Fibroblast of lung (primary cell): ENCODE data around the gene ATRNL1. TPM values are rescaled to one million over a fixed set of nuclear protein-coding genes. Genes with fewer than 3 reads are reported as not detected.
"Not testable (repeated sequence)": the region's sequence is repeated elsewhere in the genome, so short reads cannot be mapped to it uniquely, and the experiment has no call there.

Experiments
- DNase-seq, 2 donors: peaks; one replicate each; pipeline versions ENCODE4 v3.0.0 to v3.0.0-alpha.2; 2010; ENCODE audit warnings: low read depth in 2 of 2
- H2AFZ ChIP-seq: 2 replicates; pipeline ENCODE4 v1.5.1; 2012; ENCODE audit warnings: low read length, control low read depth, inconsistent platforms
- H3K27ac ChIP-seq: 2 replicates; pipeline ENCODE4 v1.5.1; 2011; ENCODE audit warnings: low read length, control low read depth; ENCODE audit not compliant: insufficient read depth
- H3K27me3 ChIP-seq: 2 replicates; pipeline ENCODE4 v1.5.1; 2011; ENCODE audit warnings: mild to moderate bottlenecking, low read length; ENCODE audit not compliant: control insufficient read depth, insufficient read depth
- H3K36me3 ChIP-seq: 2 replicates; pipeline ENCODE4 v1.5.1; 2011; ENCODE audit warnings: low read length; ENCODE audit not compliant: control insufficient read depth, insufficient read depth
- H3K4me1 ChIP-seq: 2 replicates; pipeline ENCODE4 v1.5.1; 2011; ENCODE audit warnings: low read length; ENCODE audit not compliant: control insufficient read depth, insufficient read depth; ENCODE audit errors: extremely low read depth
- H3K4me2 ChIP-seq: 2 replicates; pipeline ENCODE4 v1.5.1; 2011; ENCODE audit warnings: low read length, control low read depth; ENCODE audit not compliant: insufficient read depth; ENCODE audit errors: extremely low read depth
- H3K4me3 ChIP-seq, 4 experiments: fragments of 200-600 bp in 1 of 4; sonication (generic) in 1 of 4; replicated peaks in 1 of 4; 2 replicates each; pipeline ENCODE4 v1.5.1; 2011 to 2016; ENCODE audit warnings: low read length in 4 of 4, low read depth in 3 of 4, mild to moderate bottlenecking in 3 of 4, control low read depth in 2 of 4, inconsistent platforms in 1 of 4, mixed read lengths in 1 of 4; ENCODE audit not compliant: insufficient read depth in 1 of 4; ENCODE audit errors: control extremely low read depth in 1 of 4
- H3K79me2 ChIP-seq: 2 replicates; pipeline ENCODE4 v1.5.1; 2012; ENCODE audit warnings: mild to moderate bottlenecking, low read length, inconsistent platforms; ENCODE audit not compliant: control insufficient read depth, insufficient read depth
- H3K9ac ChIP-seq: 2 replicates; pipeline ENCODE4 v1.5.1; 2011; ENCODE audit warnings: mild to moderate bottlenecking, low read length, control low read depth; ENCODE audit not compliant: insufficient read depth
- H3K9me3 ChIP-seq: 2 replicates; pipeline ENCODE4 v1.5.1; 2012; ENCODE audit warnings: low read depth, low read length; ENCODE audit not compliant: control insufficient read depth, insufficient read depth
- H4K20me1 ChIP-seq: 2 replicates; pipeline ENCODE4 v1.5.1; 2011; ENCODE audit warnings: low read length; ENCODE audit not compliant: control insufficient read depth, insufficient read depth; ENCODE audit errors: extremely low read depth
- CTCF ChIP-seq, 2 donors: IDR thresholded peaks in 1 of 2; conservative IDR thresholded peaks in 1 of 2; 1 replicate in 1 of 2; 2 replicates in 1 of 2; pipeline ENCODE4 v1.5.1; 2011 to 2012; ENCODE audit warnings: low read length in 2 of 2, control low read depth in 1 of 2, inconsistent platforms in 1 of 2, low read depth in 1 of 2, mild to moderate bottlenecking in 1 of 2
- EZH2 ChIP-seq: IDR thresholded peaks from 2 replicates; pipeline ENCODE4 v1.5.1; 2012; ENCODE audit warnings: low read length, control low read depth, mild to moderate bottlenecking; ENCODE audit errors: missing control alignments
- polyA plus RNA-seq, 2 donors: library from polyadenylated mRNA; depleted of rRNA in 1 of 2; stranded (reverse) in 1 of 2; unstranded in 1 of 2; fragments of >200 nt; gene quantifications; 2 replicates each; pipeline ENCODE4 v1.2.1, GENCODE V29; 2011 to 2012; ENCODE audit warnings: missing spikeins in 1 of 2
- total RNA-seq: library from RNA; depleted of rRNA; stranded (reverse); fragments of >200 nt; gene quantifications from 2 replicates; pipeline ENCODE4 v1.2.1, GENCODE V29; 2014

ATRNL1 gene
- total and polyA plus RNA-seq, 2 donors (not counting 1 experiment from before 2014, with no cell fraction given), result 0.33 TPM

- TF ChIP-seq EZH2, result no peak
- no peak for TF ChIP-seq CTCF (conservative IDR thresholded peaks at IDR 0.05 in 1 of 2, IDR thresholded peaks at IDR 0.05 in 1 of 2; ENCODE audit: low read depth in 1 of 2, low read length in 2 of 2)
- H3K27me3 ChIP-seq, result no peaks in the 10 kb centered on the region
- H3K36me3 ChIP-seq, result no peaks in the 10 kb centered on the region
- H3K9ac ChIP-seq, result no peak overlapping the region
- no peaks in the 10 kb centered on the region for H3K4me1 ChIP-seq
- H3K79me2 ChIP-seq, result no peaks in the 10 kb centered on the region
- DNase-seq, result no peak
- no peak overlapping the region for H2AFZ ChIP-seq
- no peaks in the 10 kb centered on the region for H3K9me3 ChIP-seq
- no peak overlapping the region for H3K4me3 ChIP-seq
- H3K27ac ChIP-seq, result no peak overlapping the region
- no peaks in the 10 kb centered on the region for H4K20me1 ChIP-seq
- H3K4me2 ChIP-seq, result no peak overlapping the region
These were observed 432.0 kb downstream of the ATRNL1 start for GRCh38 chr10:115525141-115525540.

- H3K4me3 ChIP-seq, H3K4me1 ChIP-seq, H3K9ac ChIP-seq, H3K4me2 ChIP-seq, H4K20me1 ChIP-seq, H3K79me2 ChIP-seq, H3K27ac ChIP-seq, H3K36me3 ChIP-seq, H3K9me3 ChIP-seq, H3K27me3 ChIP-seq, H2AFZ ChIP-seq, DNase-seq: not testable (repeated sequence)
These were observed 434.5 kb downstream of the ATRNL1 start for GRCh38 chr10:115527682-115528081.

- H2AFZ ChIP-seq, H3K27ac ChIP-seq, H3K9ac ChIP-seq, H3K27me3 ChIP-seq, H3K36me3 ChIP-seq, H3K4me3 ChIP-seq, H3K4me1 ChIP-seq, H3K9me3 ChIP-seq, H4K20me1 ChIP-seq, DNase-seq, H3K4me2 ChIP-seq, H3K79me2 ChIP-seq: not testable (repeated sequence)
These were observed 443.2 kb downstream of the ATRNL1 start for GRCh38 chr10:115536401-115536800.

- no peak for DNase-seq
- Histone ChIP-seq H3K4me1 (no peaks in the 10 kb centered on the region), H3K79me2 (no peaks in the 10 kb centered on the region), H4K20me1 (no peaks in the 10 kb centered on the region), H3K4me3 (no peak overlapping the region), H3K27ac (no peak overlapping the region), H3K9ac (no peak overlapping the region), H3K9me3 (no peaks in the 10 kb centered on the region), H2AFZ (no peak overlapping the region), H3K36me3 (no peaks in the 10 kb centered on the region), H3K27me3 (no peaks in the 10 kb centered on the region), H3K4me2 (no peak overlapping the region)
- TF ChIP-seq EZH2, result no peak
- no peak for TF ChIP-seq CTCF (conservative IDR thresholded peaks at IDR 0.05 in 1 of 2, IDR thresholded peaks at IDR 0.05 in 1 of 2; ENCODE audit: low read depth in 1 of 2, low read length in 2 of 2)
These were observed 446.1 kb downstream of the ATRNL1 start for GRCh38 chr10:115539142-115539762.
